Bladder microvascular endothelial cell (primary cell): Measurements from ENCODE around the gene TMEM131. TPM values are rescaled to one million over a fixed set of nuclear protein-coding genes. Genes with fewer than 3 reads are reported as not detected.

ENCODE experiments used
- total RNA-seq: library from RNA; depleted of rRNA; stranded (reverse); fragments of >200 nt; gene quantifications from 2 replicates; pipeline ENCODE4 v1.2.3, GENCODE V29; 2014

TMEM131 gene
- total RNA-seq: 13.9 and 27.6 TPM in 2 replicates

GRCh38 chr2:97995734-97996624 lies at the start of gene TMEM131:
Gene TMEM131, minus strand, starts transcription at chr2:97995948. Its CDS starts 286 bp downstream, at chr2:97995662.

DNA sequence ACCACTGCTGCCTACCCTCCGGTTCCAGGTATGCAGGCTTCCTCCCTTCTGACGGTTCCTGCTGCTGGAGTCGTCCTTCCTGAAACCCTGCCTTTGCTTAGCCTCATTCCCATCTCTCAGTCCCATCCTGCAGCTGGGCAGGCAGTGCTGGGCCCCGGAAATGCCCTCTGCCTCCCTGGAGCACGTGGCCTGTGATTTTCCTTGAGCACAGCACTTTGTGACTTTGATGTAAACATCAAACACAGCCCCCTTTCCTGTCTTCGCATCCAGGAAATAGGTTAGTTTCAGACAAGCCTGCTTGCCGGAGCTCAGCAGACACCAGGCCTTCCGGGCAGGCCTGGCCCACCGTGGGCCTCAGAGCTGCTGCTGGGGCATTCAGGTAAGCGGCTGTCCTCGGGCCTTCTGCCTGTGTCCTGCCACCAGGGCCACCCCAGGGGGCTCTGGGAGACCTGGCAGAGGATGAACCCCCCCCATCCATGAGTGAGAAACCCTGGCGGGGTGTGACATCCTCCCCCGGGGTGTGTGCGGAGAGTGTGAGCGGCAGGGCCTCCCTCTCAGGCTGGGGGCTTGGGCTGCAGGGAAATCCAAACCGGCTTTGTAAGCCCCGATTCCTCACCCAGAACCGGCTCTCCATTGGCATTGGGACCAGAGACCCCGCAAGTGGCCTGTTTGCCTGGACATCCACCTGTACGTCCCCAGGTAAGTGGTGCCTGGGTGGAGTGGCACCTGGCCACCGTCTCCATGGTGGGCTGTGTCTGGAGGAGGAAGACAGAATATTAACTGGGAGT lies 282.3 kb downstream of the TMEM131 start, which contains the start of gene ZAP70:
Gene ZAP70 (plus strand): TSS at position 281 of the 788 bp plus-strand sequence. CDS start 10,461 bp downstream, outside the sequence.

Other genes with a start within 250 kb of the TMEM131 start
- gene VWA3B, start 91.2 kb upstream of the TMEM131 start, total RNA-seq: not detected in 2 replicates